Uterus (tissue), 4 donors: Measurements from ENCODE around the gene NR2F2. TPM values are rescaled to one million over a fixed set of nuclear protein-coding genes. Genes with fewer than 3 reads are reported as not detected.

Experiments
- DNase-seq, 2 donors: peaks; one replicate each; pipeline ENCODE4 v3.0.0-alpha.2; 2019 to 2020
- H3K27ac ChIP-seq, 2 donors: fragments of 200-600 bp; sonication (generic); 1 replicate in 1 of 2; 2 replicates in 1 of 2; pipeline ENCODE4 v1.5.1; 2016 to 2018
- H3K27me3 ChIP-seq, 2 donors: fragments of 200-600 bp; sonication (generic); one replicate each; pipeline ENCODE4 v1.5.1; 2018 to 2019; ENCODE audit warnings: control low read depth in 1 of 2
- H3K36me3 ChIP-seq, 2 donors: fragments of 200-600 bp; sonication (generic); one replicate each; pipeline ENCODE4 v1.5.1; 2019; ENCODE audit warnings: control low read depth in 1 of 2
- H3K4me1 ChIP-seq, 2 donors: fragments of 200-600 bp; sonication (generic); one replicate each; pipeline ENCODE4 v1.5.1; 2018 to 2019; ENCODE audit warnings: control low read depth in 1 of 2
- H3K4me3 ChIP-seq, 2 donors: fragments of 200-600 bp; sonication (generic); 1 replicate in 1 of 2; 2 replicates in 1 of 2; pipeline ENCODE4 v1.5.1; 2018 to 2019; ENCODE audit warnings: mild to moderate bottlenecking in 1 of 2
- H3K9me3 ChIP-seq, 2 donors: fragments of 200-600 bp; sonication (generic); one replicate each; pipeline ENCODE4 v1.5.1; 2019; ENCODE audit warnings: control low read depth in 1 of 2
- POLR2A ChIP-seq, 2 donors: fragments of 450-650 bp; IDR thresholded peaks; one replicate each; pipeline ENCODE4 v1.6.1; 2016; ENCODE audit warnings: antibody characterized with exemption in 2 of 2, mild to moderate bottlenecking in 1 of 2, moderate library complexity in 1 of 2
- intact Hi-C: fragments of 100-400 bp; cut with DNase I; formaldehyde crosslinking; loops from one replicate; pipeline ENCODE4 v1.15.1; 2023; ENCODE audit warnings: low total_unique reads
- total RNA-seq, 4 donors: library from RNA; depleted of rRNA in 3 of 4; stranded (reverse); fragments of >200 nt in 3 of 4; gene quantifications; one replicate each; pipeline versions ENCODE4 v1.1.0 to v1.2.4, GENCODE V29; 2014 to 2023
- TF ChIP-seq, protein P1 (sequence below), 4 experiments: fragments of 200-600 bp in 2 of 4; fragments of 450-650 bp in 2 of 4; sonication (generic) in 2 of 4; IDR thresholded peaks; one replicate each; pipeline ENCODE4 v1.5.1; 2016 to 2019; ENCODE audit warnings: antibody characterized with exemption in 4 of 4, mild to moderate bottlenecking in 2 of 4, moderate library complexity in 1 of 4
- donor health status: DM: yes; HTN: yes; CAD: no.

The NR2F2 gene
- total RNA-seq, 4 donors from 2014 or later: 23.6 to 255 (median 51.9) TPM

- Histone ChIP-seq H3K36me3 (no peaks in the 10 kb centered on the region), H3K27me3 (no peaks in the 10 kb centered on the region), H3K9me3 (no peaks in the 10 kb centered on the region), H3K27ac (peak overlapping the region; percentile 98 to 100), H3K4me1 (no peaks in the 10 kb centered on the region), H3K4me3 (peak overlapping the region; percentile 69 to 79)
- no peak for TF ChIP-seq POLR2A (IDR thresholded peaks at IDR 0.05)
- TF ChIP-seq, protein P1, sequence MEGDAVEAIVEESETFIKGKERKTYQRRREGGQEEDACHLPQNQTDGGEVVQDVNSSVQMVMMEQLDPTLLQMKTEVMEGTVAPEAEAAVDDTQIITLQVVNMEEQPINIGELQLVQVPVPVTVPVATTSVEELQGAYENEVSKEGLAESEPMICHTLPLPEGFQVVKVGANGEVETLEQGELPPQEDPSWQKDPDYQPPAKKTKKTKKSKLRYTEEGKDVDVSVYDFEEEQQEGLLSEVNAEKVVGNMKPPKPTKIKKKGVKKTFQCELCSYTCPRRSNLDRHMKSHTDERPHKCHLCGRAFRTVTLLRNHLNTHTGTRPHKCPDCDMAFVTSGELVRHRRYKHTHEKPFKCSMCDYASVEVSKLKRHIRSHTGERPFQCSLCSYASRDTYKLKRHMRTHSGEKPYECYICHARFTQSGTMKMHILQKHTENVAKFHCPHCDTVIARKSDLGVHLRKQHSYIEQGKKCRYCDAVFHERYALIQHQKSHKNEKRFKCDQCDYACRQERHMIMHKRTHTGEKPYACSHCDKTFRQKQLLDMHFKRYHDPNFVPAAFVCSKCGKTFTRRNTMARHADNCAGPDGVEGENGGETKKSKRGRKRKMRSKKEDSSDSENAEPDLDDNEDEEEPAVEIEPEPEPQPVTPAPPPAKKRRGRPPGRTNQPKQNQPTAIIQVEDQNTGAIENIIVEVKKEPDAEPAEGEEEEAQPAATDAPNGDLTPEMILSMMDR (IDR thresholded peaks at IDR 0.05): no peak
- intact Hi-C loops: loop anchor here (10.0 kb wide), 2 partner anchors 145 to 1065 kb away; no protein-coding TSS in a partner anchor
- peak in 1 of 2 donors; percentile 29 for DNase-seq
Observed at GRCh38 chr15:96329403-96329981, 1.0 kb upstream of the NR2F2 start.

DNA sequence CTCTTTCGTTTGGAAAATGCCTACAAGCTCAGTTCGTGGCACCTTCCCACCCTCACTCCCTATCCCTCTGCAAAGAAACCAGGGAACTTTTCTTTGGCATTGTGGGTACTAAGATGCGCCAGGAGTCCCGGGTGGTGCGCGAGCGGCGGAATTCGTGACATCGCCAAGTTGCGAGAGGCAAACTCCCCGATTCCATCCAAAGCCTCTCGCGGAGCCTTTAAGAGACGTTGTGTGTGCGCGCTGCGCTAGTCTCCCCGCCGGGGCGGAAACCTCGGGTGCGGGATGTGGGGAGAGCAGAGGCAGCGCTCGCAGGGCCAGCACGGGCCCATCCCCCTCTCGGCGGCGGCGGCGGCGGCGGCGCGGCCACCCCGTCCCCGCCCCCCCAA, 443 bp upstream of the NR2F2 start:
- no peaks in the 10 kb centered on the region for H3K4me1 ChIP-seq
- DNase-seq: peak in 1 of 2 donors; percentile 80
- H3K36me3 ChIP-seq: no peaks in the 10 kb centered on the region
- TF ChIP-seq POLR2A (IDR thresholded peaks at IDR 0.05): no peak
- TF ChIP-seq, protein P1 (IDR thresholded peaks at IDR 0.05): no peak
- H3K4me3 ChIP-seq: peak overlapping the region; percentile 69 to 79
- no peaks in the 10 kb centered on the region for H3K9me3 ChIP-seq
- H3K27ac ChIP-seq: peak overlapping the region; percentile 98 to 100
- intact Hi-C loops: no loop called here
- H3K27me3 ChIP-seq: no peaks in the 10 kb centered on the region

- Histone ChIP-seq H3K27me3 (no peaks in the 10 kb centered on the region), H3K4me3 (peak overlapping the region; percentile 84 to 90), H3K4me1 (no peaks in the 10 kb centered on the region), H3K36me3 (no peaks in the 10 kb centered on the region), H3K9me3 (no peaks in the 10 kb centered on the region), H3K27ac (peak overlapping the region; percentile 99 to 100)
- DNase-seq: peak in 1 of 2 donors; percentile 24
- intact Hi-C loops: no loop called here
- TF ChIP-seq, protein P1 (IDR thresholded peaks at IDR 0.05): no peak
- TF ChIP-seq POLR2A (IDR thresholded peaks at IDR 0.05): no peak
Observed at GRCh38 chr15:96331144-96331944, 844 bp downstream of the NR2F2 start.

GRCh38 chr15:96331945-96332636, 1.6 kb downstream of the NR2F2 start:
- TF ChIP-seq POLR2A (IDR thresholded peaks at IDR 0.05): no peak
- TF ChIP-seq, protein P1 (IDR thresholded peaks at IDR 0.05): no peak
- intact Hi-C loops: no loop called here
- peak overlapping the region; percentile 94 to 100 for H3K27ac ChIP-seq
- H3K4me3 ChIP-seq: peak overlapping the region; percentile 84 to 90
- no peaks in the 10 kb centered on the region for H3K27me3 ChIP-seq
- no peaks in the 10 kb centered on the region for H3K4me1 ChIP-seq
- no peaks in the 10 kb centered on the region for H3K9me3 ChIP-seq
- peak in 1 of 2 donors; percentile 26 for DNase-seq
- no peaks in the 10 kb centered on the region for H3K36me3 ChIP-seq
